ENCODE data around the gene CABLES2. TPM values are rescaled to one million over a fixed set of nuclear protein-coding genes. Genes with fewer than 3 reads are reported as not detected.

Gene CABLES2, protein sequence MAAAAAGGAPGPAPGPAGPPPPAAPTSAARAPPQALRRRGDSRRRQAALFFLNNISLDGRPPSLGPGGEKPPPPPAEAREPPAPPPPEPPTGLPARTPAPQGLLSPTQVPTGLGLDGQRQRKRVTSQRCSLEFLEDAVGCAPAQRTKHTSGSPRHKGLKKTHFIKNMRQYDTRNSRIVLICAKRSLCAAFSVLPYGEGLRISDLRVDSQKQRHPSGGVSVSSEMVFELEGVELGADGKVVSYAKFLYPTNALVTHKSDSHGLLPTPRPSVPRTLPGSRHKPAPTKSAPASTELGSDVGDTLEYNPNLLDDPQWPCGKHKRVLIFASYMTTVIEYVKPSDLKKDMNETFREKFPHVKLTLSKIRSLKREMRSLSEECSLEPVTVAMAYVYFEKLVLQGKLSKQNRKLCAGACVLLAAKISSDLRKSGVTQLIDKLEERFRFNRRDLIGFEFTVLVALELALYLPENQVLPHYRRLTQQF
- 2.6 and 3.4 TPM in 2 replicates for total RNA-seq

GRCh38 chr20:62407221-62407992 is at the start of gene CABLES2:
Gene CABLES2 (minus strand): TSS chr20:62407285. CDS start chr20:62407276, 9 bp downstream.

DNA sequence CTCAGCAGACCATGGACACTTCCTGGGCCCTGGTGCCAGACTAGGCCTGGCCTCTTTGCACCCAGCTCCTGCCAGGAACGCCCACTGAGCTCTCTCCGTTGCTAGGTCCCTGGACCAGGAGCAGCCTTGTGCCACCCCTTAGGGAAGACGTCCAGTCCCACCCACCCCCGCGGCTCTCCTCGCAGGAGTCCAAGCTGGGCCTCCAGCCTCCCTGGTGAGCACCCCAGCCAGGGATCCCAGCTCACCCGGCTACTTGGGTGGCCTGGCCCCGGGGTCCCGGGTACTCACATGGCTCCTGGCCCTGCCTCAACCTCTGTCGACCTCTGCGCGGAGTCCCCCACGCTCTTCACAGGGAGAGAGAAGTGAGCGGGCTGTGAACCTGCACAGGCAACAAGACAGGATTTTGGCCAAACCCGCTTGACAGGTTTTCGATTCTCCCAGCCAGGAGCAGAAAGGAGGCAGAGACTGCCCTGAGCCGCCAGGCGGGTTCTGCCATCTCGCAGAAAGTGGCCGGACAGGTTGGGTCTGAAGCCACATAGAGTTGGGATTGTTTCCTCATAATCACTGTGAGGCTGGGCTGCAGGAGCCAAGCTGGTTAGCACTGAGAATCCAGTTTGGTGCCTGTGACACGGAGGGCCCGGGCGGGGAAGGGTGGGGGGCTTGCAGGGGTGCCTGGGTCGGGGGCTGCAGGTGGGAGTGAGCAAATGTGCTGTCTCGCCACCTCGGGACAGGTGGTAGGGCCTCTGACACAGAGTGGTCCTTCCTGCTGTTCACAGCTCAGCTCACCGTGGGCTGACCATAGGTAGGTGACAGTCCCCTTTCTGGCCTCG is 20.3 kb upstream of the CABLES2 start, which contains the start of gene RBBP8NL:
Gene RBBP8NL, minus strand, starts transcription at position 368 of the 830 bp plus-strand sequence. CDS start 7,892 bp downstream, outside the sequence.

GRCh38 chr20:62386383-62387218 is 20.5 kb downstream of the CABLES2 start, which contains the start of gene RPS21:
Gene RPS21 (plus strand): TSS chr20:62387103. CDS start chr20:62387339, 236 bp downstream.

GRCh38 chr20:62367136-62367632 is 39.9 kb downstream of the CABLES2 start, which contains the start of gene LAMA5:
Gene LAMA5 (minus strand): TSS chr20:62367312. CDS start chr20:62367245, 67 bp downstream.

Other genes with a start within 250 kb of the CABLES2 start
- 10.7 and 14.4 TPM in 2 replicates for gene MTG2, start 224.3 kb downstream of the CABLES2 start, total RNA-seq
- gene HRH3, start 187.0 kb downstream of the CABLES2 start, total RNA-seq, result not detected in 2 replicates
- gene OSBPL2, start 168.8 kb downstream of the CABLES2 start, total RNA-seq, result 19.5 and 20.3 TPM in 2 replicates
- 108 and 121 TPM in 2 replicates for gene ADRM1, start 104.3 kb downstream of the CABLES2 start, total RNA-seq
- gene LAMA5, start 40.0 kb downstream of the CABLES2 start, total RNA-seq, result 154 and 169 TPM in 2 replicates
- 1,710 and 4,266 TPM in 2 replicates for gene RPS21, start 20.2 kb downstream of the CABLES2 start, total RNA-seq
- gene RBBP8NL, start 20.3 kb upstream of the CABLES2 start, total RNA-seq, result not detected in 2 replicates
- gene GATA5, start 68.7 kb upstream of the CABLES2 start, total RNA-seq, result 0.32 TPM in 1 of 2 replicates, not detected in the other
- 0.32 and 0.54 TPM in 2 replicates for gene SLCO4A1, start 235.2 kb upstream of the CABLES2 start, total RNA-seq